Measurements from ENCODE around the gene BCL2L11. TPM values are rescaled to one million over a fixed set of nuclear protein-coding genes. Genes with fewer than 3 reads are reported as not detected.

BCL2L11 gene
- total RNA-seq, 4 donors from 2014 or later, result 4.8 to 18.8 (median 13.7) TPM

DNA sequence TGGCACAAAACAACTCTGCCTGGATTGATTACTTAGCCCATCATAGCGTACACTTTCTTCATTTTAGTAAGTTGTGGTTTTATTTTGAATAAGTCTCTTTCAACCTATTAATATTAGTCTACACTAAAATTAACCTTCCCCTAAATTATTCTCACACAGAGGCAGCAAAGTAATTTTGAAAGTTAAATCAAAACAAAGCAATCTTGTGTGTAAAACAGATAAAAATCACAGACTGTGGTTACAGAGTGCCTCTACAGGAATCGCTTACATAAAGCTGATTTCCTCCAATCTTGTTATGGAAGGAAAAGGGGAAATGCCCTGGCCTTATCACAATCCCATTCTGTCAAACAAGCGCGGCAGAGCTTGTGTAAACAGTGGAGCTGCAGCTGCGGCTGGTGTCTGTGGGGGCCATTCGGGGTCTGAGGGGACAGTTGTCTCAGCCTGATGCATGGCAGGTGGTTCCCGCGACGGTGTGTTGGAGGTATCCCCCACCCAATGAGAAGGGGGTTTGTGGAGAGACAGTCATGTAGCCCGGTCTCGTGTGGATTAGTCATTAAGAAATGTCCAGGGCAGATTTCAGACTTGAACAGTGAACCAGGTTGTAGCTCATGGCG is 42.1 kb downstream of the BCL2L11 start:
- intact Hi-C loops (cut with DNase I; ENCODE audit: low total_unique reads), result no loop called here

GRCh38 chr2:111164078-111164477 is 43.4 kb downstream of the BCL2L11 start:
- DNase-seq, result no peak
- Histone ChIP-seq H3K4me1 (peaks cover 36 to 64% of the 10 kb centered on the region in 2 donors), H3K27me3 (no peaks in the 10 kb centered on the region), H3K27ac (no peak overlapping the region), H3K9me3 (no peaks in the 10 kb centered on the region), H3K36me3 (peaks cover 0 to 11% of the 10 kb centered on the region in 2 donors), H3K4me3 (no peak overlapping the region)
- ATAC-seq, result no peak
- intact Hi-C loops (cut with DNase I; ENCODE audit: low total_unique reads), result no loop called here
- in situ Hi-C loops (cut with MboI; ENCODE audit: low sequenced_read_pairs in 4 of 4), result no loop called here
- no peak for TF ChIP-seq CTCF (IDR thresholded peaks at IDR 0.05 in 4 of 5, conservative IDR thresholded peaks at IDR 0.05 in 1 of 5)
- no peak for TF ChIP-seq POLR2A (IDR thresholded peaks at IDR 0.05)

More for the DNA sequence above, 42.1 kb downstream of the BCL2L11 start:
- Histone ChIP-seq H3K4me3 (no peak overlapping the region), H3K4me1 (peaks cover 36 to 62% of the 10 kb centered on the region in 2 donors), H3K27me3 (no peaks in the 10 kb centered on the region), H3K9me3 (no peaks in the 10 kb centered on the region), H3K36me3 (peaks cover 0 to 11% of the 10 kb centered on the region in 2 donors), H3K27ac (peak overlapping the region; percentile 62 to 76 (median 69))
- DNase-seq, result no peak
- TF ChIP-seq POLR2A (IDR thresholded peaks at IDR 0.05), result no peak
- TF ChIP-seq CTCF (IDR thresholded peaks at IDR 0.05 in 4 of 5, conservative IDR thresholded peaks at IDR 0.05 in 1 of 5), result no peak
- in situ Hi-C loops (cut with MboI; ENCODE audit: low sequenced_read_pairs in 4 of 4), result no loop called here
- ATAC-seq, result no peak

- ATAC-seq (no peak), DNase-seq (peak in 1 of 2 donors; percentile 41)
- Histone ChIP-seq H3K9me3 (no peaks in the 10 kb centered on the region), H3K4me1 (peaks cover 26 to 54% of the 10 kb centered on the region in 2 donors), H3K27ac (no peak overlapping the region), H3K27me3 (no peaks in the 10 kb centered on the region), H3K4me3 (no peak overlapping the region), H3K36me3 (peaks cover 0 to 11% of the 10 kb centered on the region in 2 donors)
- intact Hi-C loops (cut with DNase I; ENCODE audit: low total_unique reads), result no loop called here
- in situ Hi-C loops (cut with MboI; ENCODE audit: low sequenced_read_pairs in 4 of 4), result no loop called here
- TF ChIP-seq POLR2A (IDR thresholded peaks at IDR 0.05) (no peak), CTCF (IDR thresholded peaks at IDR 0.05 in 4 of 5, conservative IDR thresholded peaks at IDR 0.05 in 1 of 5) (no peak)
Measured at GRCh38 chr2:111165084-111165483, 44.4 kb downstream of the BCL2L11 start.

- no peak for ATAC-seq
- H3K36me3 ChIP-seq, result peaks cover 0 to 11% of the 10 kb centered on the region in 2 donors
- H3K4me3 ChIP-seq, result no peak overlapping the region
- DNase-seq, result no peak
- no peak overlapping the region for H3K27ac ChIP-seq
- H3K4me1 ChIP-seq, result peaks cover 16 to 44% of the 10 kb centered on the region in 2 donors
- no peaks in the 10 kb centered on the region for H3K9me3 ChIP-seq
- in situ Hi-C loops (cut with MboI; ENCODE audit: low sequenced_read_pairs in 4 of 4) (no loop called here), intact Hi-C loops (cut with DNase I; ENCODE audit: low total_unique reads) (no loop called here)
- no peaks in the 10 kb centered on the region for H3K27me3 ChIP-seq
- TF ChIP-seq POLR2A (IDR thresholded peaks at IDR 0.05), result no peak
- TF ChIP-seq CTCF (IDR thresholded peaks at IDR 0.05 in 4 of 5, conservative IDR thresholded peaks at IDR 0.05 in 1 of 5), result no peak
Measured at GRCh38 chr2:111166115-111166514, 45.4 kb downstream of the BCL2L11 start.

All from gastrocnemius medialis (tissue), 4 donors.